Left ventricle myocardium superior (tissue), 1 donor: ENCODE results near the gene ATP6V1C2. TPM values are rescaled to one million over a fixed set of nuclear protein-coding genes. Genes with fewer than 3 reads are reported as not detected.
"Not testable (repeated sequence)": the region's sequence is repeated elsewhere in the genome, so short reads cannot be mapped to it uniquely, and the experiment has no call there.

ENCODE experiments used
- ATAC-seq: fragments of 200-7000 bp; cut with Tn5 transposase; one replicate; pipeline ENCODE4 v1.9.1; 2020; ENCODE audit warnings: mild to moderate bottlenecking, moderate library complexity
- DNase-seq: peaks from one replicate; pipeline ENCODE4 v3.0.0-alpha.2; 2020
- intact Hi-C: fragments of 100-400 bp; cut with micrococcal nuclease; formaldehyde crosslinking; loops from one replicate; pipeline ENCODE4 v1.11.0; 2022
- total RNA-seq: library from RNA; stranded (reverse); fragmentation: NEBNext Ultra II Directional; extraction: Animal tissue kit (Norgen Biotek cat#: 25700); gene quantifications from one replicate; pipeline ENCODE4 v1.2.1, GENCODE V29; 2021
- donor health status: DM: no; HTN: yes; CAD: no; lungs with severe emphysema.

The ATP6V1C2 gene
- total RNA-seq, 1 donor from 2014 or later, result 2.7 TPM

GRCh38 chr2:10779776-10780490, 58.5 kb downstream of the ATP6V1C2 start:
- ATAC-seq, result no peak
- intact Hi-C loops, result no loop called here
- DNase-seq, result no peak

DNA sequence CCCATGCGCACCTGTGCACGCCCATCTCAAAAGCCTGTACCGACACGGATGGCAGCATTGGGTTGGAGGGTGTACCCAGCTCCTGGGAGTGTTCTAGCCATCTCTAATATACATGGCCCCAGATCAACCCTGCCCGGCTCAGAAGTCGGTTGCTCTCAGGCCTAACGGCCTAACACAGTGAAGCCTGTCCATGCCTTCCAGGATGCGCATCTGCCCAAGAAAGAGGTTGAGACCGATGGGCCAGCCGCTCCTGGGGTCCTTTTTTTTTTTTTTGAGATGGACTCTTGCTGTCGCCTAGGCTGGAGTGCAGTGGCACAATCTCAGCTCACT, 59.0 kb downstream of the ATP6V1C2 start:
- DNase-seq (no peak), ATAC-seq (no peak)
- intact Hi-C loops, result no loop called here

GRCh38 chr2:10780821-10781220, 59.4 kb downstream of the ATP6V1C2 start:
- intact Hi-C loops, DNase-seq, ATAC-seq: not testable (repeated sequence)

GRCh38 chr2:10781746-10782145, 60.3 kb downstream of the ATP6V1C2 start:
- DNase-seq (no peak), ATAC-seq (no peak)
- intact Hi-C loops, result no loop called here

DNA sequence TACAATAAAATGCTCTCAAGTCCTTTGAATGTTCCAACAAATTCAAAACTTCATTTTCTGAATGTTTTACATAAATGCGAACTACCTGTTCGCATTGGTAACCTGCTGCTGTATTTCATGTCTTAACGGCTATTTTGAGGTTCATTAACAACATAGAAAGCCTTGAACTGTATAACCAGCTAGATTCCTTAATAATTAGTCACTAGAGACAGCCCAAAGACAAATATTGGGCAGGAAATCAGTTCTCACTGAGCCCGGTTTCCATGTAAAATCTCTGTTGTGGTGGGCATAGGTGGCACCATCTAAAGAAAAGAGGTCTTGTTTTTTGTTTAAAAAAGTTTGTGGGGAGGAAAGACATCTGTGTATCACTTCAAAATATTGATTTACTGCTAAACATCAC, 62.0 kb downstream of the ATP6V1C2 start:
- no peak for DNase-seq
- no peak for ATAC-seq
- intact Hi-C loops, result no loop called here

- intact Hi-C loops, result no loop called here
- DNase-seq, result no peak
- no peak for ATAC-seq
Measured at GRCh38 chr2:10784719-10785118, 63.3 kb downstream of the ATP6V1C2 start.

DNA sequence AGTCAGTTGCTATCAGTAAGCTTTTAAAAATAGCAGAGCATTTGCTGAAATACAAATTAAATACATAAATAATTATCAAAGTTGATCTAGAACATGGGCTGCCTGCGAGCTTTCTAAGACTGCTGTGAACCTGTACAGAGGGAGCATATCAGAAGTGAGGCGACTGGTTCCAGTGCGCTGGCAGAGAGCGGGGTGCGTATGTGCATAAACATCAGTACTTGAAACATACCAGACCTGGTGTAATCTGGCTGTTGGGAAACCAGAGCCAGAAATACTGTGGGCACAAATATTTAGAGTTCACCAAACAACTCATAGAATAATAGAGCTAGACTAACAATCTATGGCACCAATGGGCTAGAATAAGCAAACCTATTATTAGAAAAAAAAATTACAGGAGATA, 63.8 kb downstream of the ATP6V1C2 start:
- ATAC-seq, result peak; percentile 94
- intact Hi-C loops, result no loop called here
- DNase-seq, result peak; percentile 67

- DNase-seq (no peak), ATAC-seq (no peak)
- intact Hi-C loops, result no loop called here
Measured at GRCh38 chr2:10786240-10786982, 65.0 kb downstream of the ATP6V1C2 start.

DNA sequence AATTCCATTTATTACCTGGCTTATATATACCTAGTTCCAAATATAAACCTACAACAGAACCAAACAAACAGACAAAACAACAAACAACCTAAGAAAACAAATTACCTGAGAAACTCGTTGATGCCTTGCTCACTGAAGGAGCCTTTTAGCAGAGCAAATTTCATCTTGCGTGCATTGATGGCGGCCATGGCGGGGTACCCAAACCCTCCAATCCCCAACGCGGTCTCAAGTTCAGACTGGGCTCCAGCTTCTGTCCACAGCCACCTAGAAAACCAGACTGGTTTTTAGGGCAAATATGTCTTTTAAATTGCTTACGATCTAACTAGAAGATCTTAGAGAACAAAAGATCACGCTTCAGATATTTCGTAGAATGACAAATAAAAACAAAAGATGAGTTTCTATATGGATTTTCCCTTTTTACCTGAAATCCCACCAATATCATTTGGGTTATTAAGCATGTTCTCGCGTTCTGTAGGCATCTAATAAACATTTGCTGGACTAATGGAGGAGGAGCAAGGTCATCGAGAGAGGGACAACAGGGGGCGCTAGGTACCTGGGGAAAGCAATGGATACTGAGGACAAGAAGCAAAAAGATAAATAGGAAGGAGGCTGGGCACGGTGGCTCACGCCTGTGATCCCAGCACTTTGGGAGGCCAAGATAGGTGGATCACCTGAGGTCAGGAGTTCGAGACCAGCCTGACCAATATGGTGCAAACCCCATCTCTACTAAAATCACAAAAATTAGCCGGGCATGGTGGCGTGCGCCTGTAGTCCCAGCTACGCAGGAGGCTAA, 65.9 kb downstream of the ATP6V1C2 start:
- intact Hi-C loops, result no loop called here
- DNase-seq (no peak), ATAC-seq (no peak)

- intact Hi-C loops, result no loop called here
- ATAC-seq, result no peak
Measured at GRCh38 chr2:10788855-10789254, 67.4 kb downstream of the ATP6V1C2 start.

GRCh38 chr2:10790228-10790973, 69.0 kb downstream of the ATP6V1C2 start:
- DNase-seq (no peak), ATAC-seq (no peak)
- intact Hi-C loops, result no loop called here

More at GRCh38 chr2:10788855-10789254, 67.4 kb downstream of the ATP6V1C2 start:
- no peak for DNase-seq

DNA sequence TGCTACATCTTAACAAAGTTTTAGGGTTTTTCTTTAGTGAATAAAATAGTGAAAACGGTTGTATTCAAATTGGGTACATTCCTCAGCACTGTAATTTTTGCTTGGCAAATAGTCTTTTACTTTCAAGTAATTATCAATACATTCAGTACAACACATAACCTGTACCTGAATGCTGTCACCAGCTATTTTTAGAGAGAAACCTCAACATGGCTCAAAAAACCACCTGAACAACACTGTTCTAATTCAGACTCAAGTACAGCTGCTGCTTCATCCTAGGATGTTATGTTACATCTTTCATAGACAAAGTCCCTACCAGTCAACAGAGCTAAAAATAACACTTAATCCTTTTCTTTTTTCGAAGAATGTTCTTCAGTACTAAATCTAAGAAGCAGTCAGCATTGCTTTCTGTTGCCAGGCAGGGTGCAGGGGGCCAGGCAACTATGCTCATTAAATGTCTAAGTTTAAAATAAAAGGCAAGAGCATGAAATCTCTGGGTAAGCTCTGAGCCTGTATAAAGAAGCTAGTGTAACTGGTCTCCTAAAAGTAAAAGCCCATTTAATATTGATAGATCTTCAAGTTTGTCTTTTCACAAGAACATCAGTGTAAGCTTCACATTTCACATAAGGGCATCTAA, 70.7 kb downstream of the ATP6V1C2 start:
- DNase-seq (no peak), ATAC-seq (no peak)
- intact Hi-C loops, result no loop called here

- DNase-seq (no peak), ATAC-seq (peak; percentile 11)
- intact Hi-C loops, result no loop called here
Measured at GRCh38 chr2:10792660-10793400, 71.4 kb downstream of the ATP6V1C2 start.

- DNase-seq (no peak), ATAC-seq (no peak)
- intact Hi-C loops, result no loop called here
Measured at GRCh38 chr2:10793816-10794215, 72.4 kb downstream of the ATP6V1C2 start.

- no peak for DNase-seq
- intact Hi-C loops, result no loop called here
- ATAC-seq, result no peak
Measured at GRCh38 chr2:10794876-10795275, 73.4 kb downstream of the ATP6V1C2 start.

- intact Hi-C loops, result no loop called here
- DNase-seq (no peak), ATAC-seq (peak; percentile 54)
Measured at GRCh38 chr2:10795508-10796046, 74.1 kb downstream of the ATP6V1C2 start.

GRCh38 chr2:10796703-10797102, 75.3 kb downstream of the ATP6V1C2 start:
- ATAC-seq (no peak), DNase-seq (no peak)
- intact Hi-C loops, result no loop called here

GRCh38 chr2:10798783-10799182, 77.4 kb downstream of the ATP6V1C2 start:
- intact Hi-C loops, result no loop called here

More at GRCh38 chr2:10798783-10799182, 77.4 kb downstream of the ATP6V1C2 start:
- DNase-seq (no peak), ATAC-seq (no peak)
